GM19452 (cell line): ENCODE measurements around the gene TMEM170B.

ENCODE experiments used
- ATAC-seq: cut with Tn5 transposase; IDR thresholded peaks from one replicate; pipeline ENCODE4 v1.9.1; 2021; ENCODE audit not compliant: unreplicated experiment

Gene TMEM170B

DNA sequence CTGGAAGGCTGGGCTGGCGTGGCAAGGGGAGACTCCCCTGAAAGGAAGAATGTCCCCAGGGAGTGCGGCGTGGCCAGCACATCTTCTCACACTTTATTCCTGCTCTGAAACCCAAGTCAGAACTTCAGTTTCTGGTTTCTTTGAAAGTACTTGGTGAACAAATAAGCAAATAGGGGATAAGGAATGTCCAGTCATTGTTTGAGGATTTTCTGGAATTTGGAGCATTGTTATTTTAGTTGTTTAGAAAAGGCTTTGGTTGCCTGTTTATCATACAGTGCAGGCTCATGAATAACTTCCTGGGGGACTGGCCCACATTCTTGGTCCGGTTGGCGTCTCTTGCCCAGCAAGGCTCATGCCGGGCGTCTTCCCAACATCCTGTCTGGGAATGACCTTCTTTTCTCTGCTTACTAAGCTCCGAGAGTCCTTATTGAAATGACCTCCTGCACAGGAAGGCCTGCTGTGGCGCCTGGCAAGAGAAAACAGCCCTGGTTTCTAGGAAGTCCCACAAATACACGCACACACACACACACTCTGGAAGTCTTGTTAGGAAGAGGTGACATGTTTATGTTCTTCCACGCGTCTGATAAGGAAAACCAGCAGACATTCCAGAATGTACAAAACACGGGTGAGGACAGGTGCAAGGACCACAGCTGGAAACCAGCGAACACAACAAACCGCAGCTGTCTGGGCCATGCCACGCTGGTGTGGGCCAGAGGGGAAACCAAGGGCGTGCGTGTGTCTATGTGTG, 71.9 kb downstream of the TMEM170B start:
- ATAC-seq = no peak

DNA sequence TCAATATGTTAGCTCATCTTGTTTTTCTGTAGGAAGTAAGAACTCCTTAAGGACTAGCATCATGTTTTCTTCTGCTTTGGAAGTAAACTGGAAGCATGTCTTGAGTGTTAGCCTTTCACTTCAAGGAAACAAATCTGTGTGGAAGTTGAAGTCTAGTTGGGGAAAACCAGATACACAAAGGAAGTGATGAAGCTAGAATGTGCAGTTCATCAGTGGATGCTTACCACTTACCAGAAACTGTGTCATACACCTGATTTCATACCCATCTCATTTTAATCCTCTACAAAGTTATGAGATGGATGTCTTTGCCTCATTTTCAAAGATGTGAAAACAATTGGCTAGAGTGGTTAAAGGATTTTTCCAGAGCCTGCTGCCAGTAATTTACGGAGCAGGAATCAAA, 75.8 kb downstream of the TMEM170B start:
- ATAC-seq = no peak

DNA sequence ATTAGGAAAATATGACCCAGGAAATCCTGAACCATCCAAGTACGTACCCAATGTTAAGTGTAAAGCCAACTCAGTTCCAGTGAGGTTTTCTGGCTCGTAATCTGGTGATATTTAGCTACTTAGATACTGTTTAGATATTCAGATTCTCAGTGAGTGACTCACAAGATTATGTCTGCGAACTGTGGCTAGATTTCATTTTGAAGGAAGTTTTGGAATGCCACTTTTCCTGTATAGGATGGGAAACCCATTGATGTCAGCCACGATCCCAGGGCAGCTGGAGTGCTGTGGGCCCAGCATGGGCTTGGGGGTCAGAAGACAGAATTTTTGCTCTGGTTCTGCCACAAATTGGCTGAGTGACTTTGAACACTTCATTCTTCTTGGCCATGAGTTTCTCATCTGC, 76.3 kb downstream of the TMEM170B start:
- no peak for ATAC-seq

DNA sequence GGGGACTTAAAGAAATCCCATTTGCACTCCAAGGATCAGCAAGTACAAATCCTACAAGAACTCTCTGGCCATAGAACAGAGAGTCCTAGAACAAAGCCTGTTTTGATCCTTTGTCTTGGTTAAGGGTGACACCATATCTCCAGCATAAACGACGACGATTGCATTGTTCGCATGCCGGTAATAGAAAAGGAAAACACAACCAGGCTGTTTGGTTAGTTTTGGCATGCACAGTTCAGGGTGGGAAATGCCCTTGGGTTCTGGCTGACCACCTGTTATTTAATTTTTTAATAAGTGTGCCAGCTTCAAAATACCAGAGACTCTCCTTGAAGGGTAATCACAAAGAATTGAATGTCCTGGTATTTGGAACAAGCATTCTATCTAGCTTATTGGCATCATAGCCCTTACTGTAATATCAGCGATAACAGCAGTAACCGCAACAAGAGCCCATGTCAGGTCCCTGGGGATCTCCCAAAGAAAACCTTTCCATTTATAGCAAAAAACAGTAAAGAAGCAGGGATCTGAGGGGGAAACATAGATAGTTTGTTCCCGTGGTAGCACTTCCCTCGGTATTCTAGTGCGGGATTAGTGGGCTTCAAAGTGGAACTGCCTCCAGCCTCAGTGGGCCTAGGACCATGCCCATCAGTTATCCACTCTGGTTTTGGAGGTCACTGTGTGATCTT, 77.1 kb downstream of the TMEM170B start:
- no peak for ATAC-seq

DNA sequence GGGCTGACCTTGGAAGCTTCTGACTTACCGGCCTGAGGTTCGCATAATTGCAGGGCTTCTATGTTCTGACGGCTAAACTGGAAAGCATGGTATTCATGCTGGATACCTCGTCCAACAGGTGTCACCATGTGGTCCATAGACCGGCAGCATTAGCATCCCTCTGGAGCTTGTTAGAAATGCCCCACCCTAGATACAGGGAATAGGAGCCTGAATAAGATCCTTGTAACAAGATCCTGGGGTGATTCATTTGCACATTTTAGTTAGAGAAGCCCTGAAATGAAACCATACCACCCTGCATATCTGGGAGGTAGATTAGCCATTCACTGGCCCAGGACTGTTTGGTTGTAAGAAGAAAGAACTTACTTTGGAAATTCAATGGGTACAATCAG, 77.7 kb downstream of the TMEM170B start:
- ATAC-seq = no peak

DNA sequence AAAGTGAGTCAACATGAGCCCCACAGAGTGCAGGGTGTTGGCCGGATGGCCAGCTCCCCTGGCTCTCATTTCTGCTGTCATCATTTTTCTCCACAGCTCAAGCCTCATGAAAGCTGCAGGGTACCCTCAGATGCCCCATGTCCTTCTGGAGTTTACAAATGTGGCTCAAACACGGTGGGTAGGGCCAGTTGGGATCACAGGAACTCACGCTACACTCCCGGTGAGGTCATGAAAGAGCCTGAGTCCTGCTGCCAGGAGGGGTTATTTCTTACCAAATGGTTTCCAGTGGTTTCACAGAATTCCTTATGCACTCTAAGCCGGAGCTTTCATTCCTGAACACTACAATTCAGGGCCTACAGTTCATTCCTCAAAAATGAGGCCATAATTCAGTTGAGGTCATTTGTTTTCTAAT, 78.7 kb downstream of the TMEM170B start:
- ATAC-seq = no peak

DNA sequence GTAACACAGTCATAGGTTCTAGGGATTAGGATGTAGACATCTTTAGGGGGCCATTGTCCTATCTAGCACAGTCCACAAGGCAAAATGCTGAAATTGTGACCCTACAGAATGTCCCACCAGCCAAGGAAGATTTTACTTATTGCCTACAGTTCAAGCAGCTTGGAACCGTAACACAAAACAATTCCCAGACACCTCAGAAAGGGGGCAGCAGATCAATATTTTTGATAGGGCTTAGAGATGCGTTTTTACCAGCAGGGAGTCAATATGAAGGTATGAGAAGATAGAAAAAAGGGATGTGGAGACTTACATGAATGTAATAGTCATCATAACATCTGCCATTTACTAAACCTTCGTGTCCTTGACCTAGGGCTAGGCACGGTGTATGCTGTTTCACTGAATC, 81.0 kb downstream of the TMEM170B start:
- no peak for ATAC-seq

DNA sequence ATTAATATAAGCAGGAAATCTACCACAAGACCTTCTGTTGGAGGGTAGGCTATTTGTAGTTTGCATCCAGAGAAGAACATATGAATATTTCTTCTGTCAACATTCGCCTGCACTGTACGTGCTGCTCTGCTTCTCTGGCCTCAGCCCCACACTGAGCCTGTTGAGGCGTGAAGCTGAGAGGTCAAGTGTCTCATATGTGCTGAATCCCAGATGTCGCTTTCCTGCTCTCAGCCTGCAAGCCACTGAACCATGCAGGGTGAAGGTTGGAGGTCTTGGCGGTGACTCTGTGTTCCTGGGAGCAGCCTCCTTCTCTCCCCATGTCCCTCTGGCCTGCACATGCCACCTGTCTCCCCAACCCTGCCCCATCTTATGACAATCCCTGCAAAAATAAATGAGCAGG, 83.6 kb downstream of the TMEM170B start:
- ATAC-seq = no peak

DNA sequence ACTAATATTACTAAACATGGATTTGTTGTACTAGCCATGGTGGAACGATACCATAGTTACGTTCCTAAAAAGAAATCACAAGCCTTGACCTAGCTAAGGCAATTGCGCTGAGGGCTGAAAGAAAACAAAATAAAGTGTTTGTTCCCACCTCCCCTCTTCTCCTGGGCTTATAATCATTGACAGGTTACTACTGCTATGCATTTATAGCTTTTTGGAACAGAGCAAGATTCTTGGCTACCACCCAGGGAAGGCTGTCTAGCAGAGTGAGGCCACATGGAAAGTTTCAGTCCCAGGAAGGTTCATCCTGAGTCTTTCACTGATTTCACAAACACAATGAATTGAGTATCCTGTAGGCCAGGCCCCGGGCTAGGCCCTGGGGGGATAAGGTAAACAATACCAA, 84.6 kb downstream of the TMEM170B start:
- no peak for ATAC-seq

DNA sequence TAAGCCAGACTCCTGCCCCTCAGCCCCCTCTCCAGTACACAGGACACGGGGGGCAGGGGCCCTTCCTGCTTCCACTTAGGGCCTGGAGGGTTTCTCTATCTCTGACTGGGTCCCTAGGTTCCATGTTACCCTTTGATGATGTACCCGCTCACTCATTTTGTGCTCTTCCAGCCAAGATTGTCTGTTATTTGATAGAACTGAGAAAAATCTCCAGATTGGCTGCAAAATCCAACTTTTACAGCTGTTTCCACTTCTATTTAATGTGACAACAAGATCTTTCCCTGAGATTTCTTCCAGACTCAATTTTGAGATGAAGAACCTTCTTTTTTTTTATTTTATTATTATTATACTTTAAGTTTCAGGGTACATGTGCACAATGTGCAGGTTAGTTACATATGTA, 85.7 kb downstream of the TMEM170B start:
- no peak for ATAC-seq

DNA sequence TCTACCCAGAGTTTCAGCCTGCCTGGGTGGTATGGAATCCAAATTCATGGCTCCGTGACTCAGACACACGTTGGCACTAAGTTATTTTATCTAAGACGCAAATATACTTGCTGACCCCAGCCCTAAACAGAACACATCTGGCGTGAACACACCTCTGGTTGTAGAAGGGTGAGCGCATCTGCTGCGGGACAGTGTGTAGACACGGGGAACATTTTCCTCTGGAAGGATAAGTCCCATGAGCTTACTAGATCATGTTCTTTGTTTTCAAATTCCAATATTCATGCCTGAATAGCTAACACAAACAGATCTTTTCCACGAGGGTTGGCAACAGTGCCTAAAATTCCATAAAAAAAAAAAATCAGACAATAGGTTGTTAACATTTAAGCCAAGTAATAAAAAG, 87.8 kb downstream of the TMEM170B start:
- ATAC-seq = no peak

DNA sequence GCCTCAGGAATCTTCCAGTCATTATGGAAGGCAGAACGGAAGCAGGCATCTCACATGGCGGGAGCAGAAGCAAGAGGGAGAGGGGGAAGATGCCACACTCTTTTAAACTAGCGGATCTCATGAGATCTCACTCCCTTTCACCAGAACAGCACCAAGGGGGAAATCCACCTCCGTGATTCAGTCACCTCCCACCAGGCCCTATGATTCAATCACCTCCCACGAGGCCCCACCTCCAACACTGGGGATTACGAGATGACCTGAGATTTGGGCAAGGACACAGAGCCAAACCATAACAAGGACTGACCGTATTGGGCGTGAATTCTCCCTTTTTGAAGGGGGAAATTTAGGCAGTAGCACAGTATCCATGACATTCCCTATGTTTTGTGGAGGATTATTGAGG, 88.8 kb downstream of the TMEM170B start:
- ATAC-seq = no peak

DNA sequence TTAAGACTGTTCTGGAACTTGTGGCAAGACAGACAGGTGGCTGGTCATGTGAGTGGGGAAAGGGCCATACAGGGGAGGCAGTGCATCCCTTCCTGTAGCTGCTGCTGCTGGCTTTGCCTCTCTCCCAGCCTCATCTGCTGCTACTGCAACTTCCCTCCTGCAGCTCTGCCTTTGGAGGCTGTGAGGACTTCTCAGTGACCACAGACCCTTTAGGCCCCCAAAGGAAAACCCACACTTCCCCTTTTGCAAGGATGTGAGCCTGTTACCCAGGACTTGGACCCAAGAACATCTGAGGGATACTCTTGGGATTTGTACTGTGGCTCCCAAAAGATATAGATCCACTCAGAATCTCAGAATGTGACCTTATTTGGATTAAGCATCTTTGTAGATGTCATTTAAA, 91.0 kb downstream of the TMEM170B start:
- ATAC-seq = no peak

DNA sequence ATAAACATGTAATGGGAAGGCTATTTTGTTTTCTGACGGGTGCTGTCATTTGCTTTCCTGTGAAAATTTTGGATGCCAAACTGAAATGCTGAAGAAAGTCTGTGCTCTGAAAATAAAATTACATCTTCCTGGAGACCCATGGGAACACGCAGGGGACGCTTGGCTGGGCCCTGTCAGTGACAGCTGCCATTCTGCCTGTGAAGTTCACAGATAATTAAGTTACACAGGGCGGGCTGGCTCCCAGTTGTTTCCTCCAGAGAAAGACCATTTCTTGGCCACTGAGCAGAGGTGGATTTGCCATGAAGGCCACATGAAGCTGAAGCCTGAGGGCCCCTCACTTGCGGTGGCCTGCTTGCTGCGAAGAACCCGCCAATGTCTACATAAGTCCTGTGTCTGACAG, 93.5 kb downstream of the TMEM170B start:
- no peak for ATAC-seq

DNA sequence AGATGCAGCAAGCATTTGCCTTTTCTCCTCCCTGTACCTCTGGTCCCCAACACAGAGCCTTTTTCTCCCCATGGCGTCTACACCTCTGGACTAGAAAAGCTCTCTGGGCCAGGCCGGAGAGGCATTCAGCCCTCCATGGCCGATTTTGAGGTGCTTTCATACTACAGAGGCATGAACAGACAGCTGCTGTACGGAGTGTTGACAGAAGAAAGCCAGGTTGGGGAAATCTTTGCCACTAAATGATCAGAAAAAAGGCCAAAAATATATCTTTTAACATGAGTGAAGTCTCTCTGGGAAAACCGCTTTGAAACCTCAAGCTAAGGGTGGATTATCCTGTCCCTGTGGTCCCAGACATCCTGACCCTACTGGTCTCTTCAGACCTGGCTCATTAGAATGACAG, 94.0 kb downstream of the TMEM170B start:
- ATAC-seq = no peak

DNA sequence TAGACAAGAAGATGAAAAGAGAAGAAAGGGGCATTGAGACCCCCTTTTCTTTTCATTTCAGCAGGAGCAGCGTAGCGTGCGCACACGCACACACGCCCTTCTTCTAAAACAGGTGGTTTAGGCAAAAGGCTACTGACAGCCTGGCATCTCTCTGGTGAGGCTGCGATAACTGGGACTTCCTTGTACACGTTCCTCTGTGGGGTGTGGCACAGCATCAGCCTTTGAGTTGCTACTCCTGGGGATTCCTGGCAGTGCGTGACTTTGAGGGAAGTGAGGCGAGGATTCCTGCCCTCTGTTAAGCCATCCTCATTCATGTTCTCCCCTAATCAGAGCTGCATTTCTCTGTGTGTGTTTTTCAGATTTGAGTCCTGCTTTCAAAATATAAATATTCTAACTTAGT, 94.7 kb downstream of the TMEM170B start:
- ATAC-seq = no peak

DNA sequence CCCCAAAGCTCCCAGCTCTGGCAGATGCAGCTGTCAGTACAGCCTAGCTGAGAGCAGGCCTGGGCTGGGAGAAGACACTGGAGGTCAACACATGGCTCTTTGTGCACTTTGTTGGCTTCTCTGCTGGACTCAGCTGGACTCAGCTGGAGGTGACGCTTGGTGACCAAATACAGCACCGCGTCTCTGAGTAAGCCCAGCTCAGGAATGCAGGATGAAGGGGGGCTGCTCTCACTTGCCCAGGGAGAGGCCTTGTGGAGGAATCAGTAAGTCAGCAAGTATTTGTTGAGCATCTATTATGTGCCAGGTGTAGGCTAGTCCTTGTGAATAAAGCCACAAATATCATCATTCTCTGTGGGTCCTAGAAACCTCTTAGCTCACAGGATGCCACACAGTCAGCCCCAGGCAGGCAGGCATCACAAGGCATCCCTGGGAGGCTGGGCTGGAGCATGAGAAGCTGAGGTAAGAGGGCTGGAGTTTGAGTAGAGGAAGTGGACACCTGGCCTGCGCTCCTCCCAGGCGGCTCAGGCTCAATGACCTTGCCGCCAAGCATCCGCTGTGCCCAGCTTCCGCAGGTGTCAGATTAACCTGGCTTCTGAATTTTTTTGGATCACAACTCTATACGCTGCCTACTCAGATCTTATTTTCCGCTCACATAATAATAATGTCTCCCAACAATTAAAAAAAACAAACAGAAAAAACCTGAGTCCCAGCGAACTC, 95.4 kb downstream of the TMEM170B start:
- ATAC-seq = no peak
